ENCODE results near the gene UVRAG. TPM values are rescaled to one million over a fixed set of nuclear protein-coding genes. Genes with fewer than 3 reads are reported as not detected.

UVRAG gene
- total and polyA plus RNA-seq, 2 of the 13 experiments (the other 11 are each of a cell fraction or from before 2014, with no cell fraction given) = 9.7 to 17.3 TPM

- TF ChIP-seq, protein P1, sequence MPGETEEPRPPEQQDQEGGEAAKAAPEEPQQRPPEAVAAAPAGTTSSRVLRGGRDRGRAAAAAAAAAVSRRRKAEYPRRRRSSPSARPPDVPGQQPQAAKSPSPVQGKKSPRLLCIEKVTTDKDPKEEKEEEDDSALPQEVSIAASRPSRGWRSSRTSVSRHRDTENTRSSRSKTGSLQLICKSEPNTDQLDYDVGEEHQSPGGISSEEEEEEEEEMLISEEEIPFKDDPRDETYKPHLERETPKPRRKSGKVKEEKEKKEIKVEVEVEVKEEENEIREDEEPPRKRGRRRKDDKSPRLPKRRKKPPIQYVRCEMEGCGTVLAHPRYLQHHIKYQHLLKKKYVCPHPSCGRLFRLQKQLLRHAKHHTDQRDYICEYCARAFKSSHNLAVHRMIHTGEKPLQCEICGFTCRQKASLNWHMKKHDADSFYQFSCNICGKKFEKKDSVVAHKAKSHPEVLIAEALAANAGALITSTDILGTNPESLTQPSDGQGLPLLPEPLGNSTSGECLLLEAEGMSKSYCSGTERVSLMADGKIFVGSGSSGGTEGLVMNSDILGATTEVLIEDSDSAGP (CRISPR knock-in tag; IDR thresholded peaks at IDR 0.05; ENCODE audit: borderline replicate concordance) = no peak
- no peak for TF ChIP-seq ARNT (IDR thresholded peaks at IDR 0.05)
- peak; percentile 58; the same call in 1 of the 2 replicates for TF ChIP-seq MAZ (IDR thresholded peaks at IDR 0.05; ENCODE audit: borderline replicate concordance, low read depth, low read length)
- TF ChIP-seq MAZ (CRISPR knock-in tag; IDR thresholded peaks at IDR 0.05; ENCODE audit: low read depth) = no peak
- no peak for TF ChIP-seq PHB2 (IDR thresholded peaks at IDR 0.05; ENCODE audit: partially characterized antibody)
- no peak for TF ChIP-seq ZBTB42 (CRISPR knock-in tag; IDR thresholded peaks at IDR 0.05)
- no peak for TF ChIP-seq SATB2 (CRISPR knock-in tag; IDR thresholded peaks at IDR 0.05)
- no peak for TF ChIP-seq ZFP36L1 (CRISPR knock-in tag; IDR thresholded peaks at IDR 0.05)
- TF ChIP-seq ZBTB1 (CRISPR knock-in tag; IDR thresholded peaks at IDR 0.05; ENCODE audit: borderline replicate concordance) = no peak
- no peak for TF ChIP-seq MTA3 (CRISPR knock-in tag; IDR thresholded peaks at IDR 0.05)
- TF ChIP-seq KDM2A (CRISPR knock-in tag; IDR thresholded peaks at IDR 0.05; ENCODE audit: borderline replicate concordance, low read depth) = no peak
- no peak for TF ChIP-seq ZNF121 (CRISPR knock-in tag; IDR thresholded peaks at IDR 0.05)
Observed at GRCh38 chr11:76148941-76149613, 334.1 kb downstream of the UVRAG start (continued).

- POLR2A ChIA-PET = interaction anchor here (1.2 kb wide), 1 partner anchor 170 kb away, joined by 4 read pairs; no protein-coding TSS in a partner anchor
- no peak overlapping the region for H3K27ac ChIP-seq (ENCODE audit: extremely low read length, insufficient read depth, low read length)
- TF ChIP-seq, protein P2, sequence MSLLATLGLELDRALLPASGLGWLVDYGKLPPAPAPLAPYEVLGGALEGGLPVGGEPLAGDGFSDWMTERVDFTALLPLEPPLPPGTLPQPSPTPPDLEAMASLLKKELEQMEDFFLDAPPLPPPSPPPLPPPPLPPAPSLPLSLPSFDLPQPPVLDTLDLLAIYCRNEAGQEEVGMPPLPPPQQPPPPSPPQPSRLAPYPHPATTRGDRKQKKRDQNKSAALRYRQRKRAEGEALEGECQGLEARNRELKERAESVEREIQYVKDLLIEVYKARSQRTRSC (CRISPR knock-in tag; IDR thresholded peaks at IDR 0.05; ENCODE audit: low read depth) = no peak
- no peak for TF ChIP-seq SIX4 (CRISPR knock-in tag; IDR thresholded peaks at IDR 0.05)
- no peak for TF ChIP-seq NR2F1 (CRISPR knock-in tag; IDR thresholded peaks at IDR 0.05)
- no peak for TF ChIP-seq ZNF605 (CRISPR knock-in tag; IDR thresholded peaks at IDR 0.05)
- no peak for TF ChIP-seq ZNF180 (CRISPR knock-in tag; IDR thresholded peaks at IDR 0.05; ENCODE audit: borderline replicate concordance, low read depth)
- TF ChIP-seq, protein P3, sequence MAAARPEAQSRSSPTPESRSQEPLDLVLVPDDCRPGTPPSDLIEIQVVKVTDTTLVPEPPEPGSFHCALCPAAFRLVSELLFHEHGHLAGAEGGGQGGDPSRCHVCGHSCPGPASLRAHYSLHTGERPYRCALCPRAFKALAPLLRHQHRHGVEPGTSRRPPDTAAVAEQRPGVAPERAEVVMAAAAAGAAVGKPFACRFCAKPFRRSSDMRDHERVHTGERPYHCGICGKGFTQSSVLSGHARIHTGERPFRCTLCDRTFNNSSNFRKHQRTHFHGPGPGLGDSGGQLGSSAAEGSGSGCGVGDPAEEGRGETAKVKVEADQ (CRISPR knock-in tag; IDR thresholded peaks at IDR 0.05; ENCODE audit: borderline replicate concordance) = 0 out of 2 replicates have a peak, but pooled peaks have one; percentile 20
- intact Hi-C loops (cut with micrococcal nuclease; ENCODE audit: unreplicated experiment) (no loop called here), in situ Hi-C loops (cut with HindIII; ENCODE audit: extremely low pct_ligation_motif_present, low pct_unique_long_range_greater_than_20kb) (loop anchor here (5.0 to 10.0 kb wide), 2 partner anchors 55 to 247 kb away; partner anchors contain the start of gene WNT11)
- no peak overlapping the region for H3K9ac ChIP-seq (ENCODE audit: insufficient read depth, low read depth, low read length)
- no peak for ATAC-seq
- H3K4me3 ChIP-seq (replicated peaks in 1 of 3; ENCODE audit: insufficient read depth in 1 of 3, low read depth in 2 of 3, low read length in 3 of 3) = peak overlapping the region in 1 of 3 experiments; percentile 51; a peak in 1 of 6 replicates
- no peaks in the 10 kb centered on the region for H3K27me3 ChIP-seq (ENCODE audit: control insufficient read depth in 1 of 2, insufficient read depth in 2 of 2, low read length in 2 of 2)
- no peak for DNase-seq (ENCODE audit: low spot score)
- no peak overlapping the region for H3K4me2 ChIP-seq (ENCODE audit: low read depth, low read length)
- CTCF ChIA-PET (ENCODE audit: low intra/inter-chr PET ratio, low total read pairs) = no interaction called here
- whole genome bisulfite sequencing (ENCODE audit: low lambda C conversion rate) = 87% methylated on average over 6 of the region's 6 CpGs
- no peaks in the 10 kb centered on the region for H3K9me3 ChIP-seq (ENCODE audit: low read length)
- no peaks in the 10 kb centered on the region for H3K79me2 ChIP-seq (ENCODE audit: insufficient read depth, low read length)
- H4K20me1 ChIP-seq (ENCODE audit: insufficient read depth, low read length) = no peaks in the 10 kb centered on the region
- BruUV-seq (replicated peaks) = no TSS peak
- FAIRE-seq = no peak
- H3K4me1 ChIP-seq (ENCODE audit: insufficient read depth, low read length) = peaks cover 74% of the 10 kb centered on the region
- H3K36me3 ChIP-seq (replicated peaks in 1 of 2; ENCODE audit: control insufficient read depth in 1 of 2, insufficient read depth in 2 of 2, low read length in 2 of 2) = no peaks in the 10 kb centered on the region
- no peak overlapping the region for H2AFZ ChIP-seq (ENCODE audit: low read length)
Observed at GRCh38 chr11:76149713-76150112, 334.7 kb downstream of the UVRAG start.

Measured in HepG2 (cell line).